Neural cell (in vitro differentiated cells): ENCODE results near the gene TGFBR3L. TPM values are rescaled to one million over a fixed set of nuclear protein-coding genes. Genes with fewer than 3 reads are reported as not detected.

Experiments used
- H2AFZ ChIP-seq: fragments of 200-600, 300-800 bp; sonication (generic), shearing (Covaris generic); 2 replicates; pipeline ENCODE4 v1.6.0; 2014; ENCODE audit warnings: low read depth, mild to moderate bottlenecking, antibody characterized with exemption, low read length, moderate library complexity
- H3F3A ChIP-seq: fragments of 200-600 bp; shearing (Covaris generic); 2 replicates; pipeline ENCODE4 v1.6.1; 2016; ENCODE audit warnings: mild to moderate bottlenecking, moderate library complexity, mixed read lengths, antibody characterized with exemption, low read length; ENCODE audit not compliant: insufficient read depth, poor library complexity, severe bottlenecking
- H3K27ac ChIP-seq: fragments of 200-600, 300-800 bp; sonication (generic), shearing (Covaris generic); 2 replicates; pipeline ENCODE4 v1.5.1; 2014; ENCODE audit warnings: mild to moderate bottlenecking, low read length, moderate library complexity
- H3K27me3 ChIP-seq: fragments of 300-800, 200-600 bp; sonication (generic), shearing (Covaris generic); 2 replicates; pipeline ENCODE4 v1.6.0; 2014; ENCODE audit warnings: mild to moderate bottlenecking, low read depth, low read length, moderate library complexity; ENCODE audit not compliant: insufficient read depth
- H3K36me3 ChIP-seq: fragments of 300-800, 200-600 bp; sonication (generic), shearing (Covaris generic); 2 replicates; pipeline ENCODE4 v1.5.1; 2014; ENCODE audit warnings: mild to moderate bottlenecking, antibody characterized with exemption, low read length, moderate library complexity; ENCODE audit not compliant: insufficient read depth
- H3K4me2 ChIP-seq: fragments of 300-800, 200-600 bp; sonication (generic), shearing (Covaris generic); 2 replicates; pipeline ENCODE4 v1.6.0; 2014; ENCODE audit warnings: mild to moderate bottlenecking, low read length
- H3K4me3 ChIP-seq: fragments of 300-800, 200-600 bp; sonication (generic), shearing (Covaris generic); 2 replicates; pipeline ENCODE4 v1.5.1; 2014; ENCODE audit warnings: mild to moderate bottlenecking, low read length, moderate library complexity
- H3K79me2 ChIP-seq: fragments of 200-600 bp; shearing (Covaris generic); replicated peaks from 2 replicates; pipeline ENCODE4 v1.6.0; 2014; ENCODE audit warnings: mild to moderate bottlenecking, low read length, moderate library complexity; ENCODE audit not compliant: insufficient read depth
- H3K9ac ChIP-seq: fragments of 300-800, 200-600 bp; sonication (generic), shearing (Covaris generic); 2 replicates; pipeline ENCODE4 v1.6.1; 2016; ENCODE audit warnings: mild to moderate bottlenecking, low read length, mixed read lengths
- H3K9me2 ChIP-seq: fragments of 200-600 bp; shearing (Covaris generic); 2 replicates; pipeline ENCODE4 v1.6.1; 2016; ENCODE audit warnings: mild to moderate bottlenecking, low read length, mixed read lengths; ENCODE audit not compliant: insufficient read depth
- H3K9me3 ChIP-seq: fragments of 200-600, 300-800 bp; sonication (generic), shearing (Covaris generic); 2 replicates; pipeline ENCODE4 v1.6.1; 2016; ENCODE audit warnings: mild to moderate bottlenecking, mixed run types, low read length, moderate library complexity, mixed read lengths
- H4K20me1 ChIP-seq: fragments of 200-600 bp; shearing (Covaris generic); 2 replicates; pipeline ENCODE4 v1.6.1; 2016; ENCODE audit warnings: mild to moderate bottlenecking, mixed run types; ENCODE audit not compliant: insufficient read depth
- EP300 ChIP-seq: fragments of 450-650 bp; conservative IDR thresholded peaks from 2 replicates; pipeline ENCODE4 v1.6.1; 2014; ENCODE audit warnings: antibody characterized with exemption, mild to moderate bottlenecking, moderate library complexity; ENCODE audit not compliant: poor library complexity, severe bottlenecking
- EZH2 ChIP-seq: fragments of 200-600, 300-800 bp; shearing (Covaris generic), sonication (generic); IDR thresholded peaks from 2 replicates; pipeline ENCODE4 v1.6.1; 2014; ENCODE audit warnings: antibody characterized with exemption, low read length, borderline replicate concordance, mild to moderate bottlenecking; ENCODE audit not compliant: insufficient read depth, poor library complexity, severe bottlenecking
- MXI1 ChIP-seq: fragments of 450-650 bp; conservative IDR thresholded peaks from 2 replicates; pipeline ENCODE4 v1.6.1; 2014; ENCODE audit warnings: antibody characterized with exemption, mild to moderate bottlenecking; ENCODE audit not compliant: poor library complexity, severe bottlenecking
- POLR2AphosphoS5 ChIP-seq: IDR thresholded peaks from 2 replicates; pipeline ENCODE4 v1.6.1; 2012
- RAD21 ChIP-seq: fragments of 450-650 bp; conservative IDR thresholded peaks from 2 replicates; pipeline ENCODE4 v1.6.1; 2014; ENCODE audit warnings: antibody characterized with exemption, mild to moderate bottlenecking, moderate library complexity
- SMC3 ChIP-seq: fragments of 450-650 bp; conservative IDR thresholded peaks from 2 replicates; pipeline ENCODE4 v1.6.1; 2014; ENCODE audit warnings: antibody characterized with exemption, mild to moderate bottlenecking, moderate library complexity; ENCODE audit not compliant: poor library complexity
- TAF1 ChIP-seq: IDR thresholded peaks from 2 replicates; pipeline ENCODE4 v1.6.1; 2012; ENCODE audit warnings: low read depth
- polyA plus RNA-seq: library from polyadenylated mRNA; depleted of rRNA; stranded (reverse); fragments of >200 nt; gene quantifications from 2 replicates; pipeline ENCODE4 v1.2.3, GENCODE V29; 2014
- TF ChIP-seq, protein P1 (sequence below): IDR thresholded peaks from 2 replicates; pipeline ENCODE4 v1.6.1; 2012; ENCODE audit warnings: borderline replicate concordance
- TF ChIP-seq, protein P2 (sequence below): fragments of 450-650 bp; IDR thresholded peaks from 2 replicates; pipeline ENCODE4 v1.5.1; 2014; ENCODE audit warnings: antibody characterized with exemption, mild to moderate bottlenecking, moderate library complexity; ENCODE audit not compliant: poor library complexity, severe bottlenecking

Gene TGFBR3L
- polyA plus RNA-seq, 1 donor from 2014 or later, result not detected

DNA sequence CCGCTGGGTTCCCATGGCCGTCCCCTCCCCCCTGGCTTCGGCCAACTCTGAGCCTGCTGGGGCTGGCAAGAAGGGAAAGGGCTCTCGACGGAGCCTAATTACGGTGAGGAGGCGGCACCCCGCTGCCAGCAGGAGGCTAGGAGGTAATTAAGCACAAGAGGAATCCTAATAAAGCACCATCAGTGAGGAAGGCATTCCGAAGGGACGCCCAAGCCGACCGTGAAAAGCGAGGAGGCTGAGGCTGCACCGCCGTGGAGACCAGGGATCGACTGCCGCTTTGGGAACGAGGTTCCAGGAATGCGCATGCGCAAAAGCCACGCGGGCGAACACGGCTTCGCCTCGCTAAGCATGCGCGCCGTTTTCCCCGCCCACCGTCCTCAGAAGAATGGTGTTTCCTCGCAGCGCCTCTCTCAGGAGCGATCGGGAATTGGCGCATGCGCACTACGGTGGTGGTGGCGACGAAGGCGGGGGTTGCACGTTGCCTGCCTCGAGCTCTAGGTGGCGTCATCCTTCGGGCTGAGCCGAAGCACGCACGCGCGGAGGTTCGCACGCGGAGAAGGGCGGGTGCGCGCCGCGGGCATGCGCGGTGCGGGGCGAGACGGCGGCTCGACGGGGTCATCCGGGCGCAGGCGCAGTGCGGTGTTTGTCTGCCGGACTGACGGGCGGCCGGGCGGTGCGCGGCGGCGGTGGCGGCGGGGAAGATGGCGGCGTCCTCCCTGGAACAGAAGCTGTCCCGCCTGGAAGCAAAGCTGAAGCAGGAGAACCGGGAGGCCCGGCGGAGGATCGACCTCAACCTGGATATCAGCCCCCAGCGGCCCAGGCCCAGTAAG, 11.2 kb upstream of the TGFBR3L start, which contains the start of gene MAP2K7:
MAP2K7 (plus strand) TSS at position 634 of the 830 bp plus-strand sequence; CDS start at position 702, 68 bp downstream.
- H3K27ac ChIP-seq, result peak within 1 kb of the TSS; percentile 85
- H2AFZ ChIP-seq, result peak within 1 kb of the TSS; percentile 80
- peaks cover 22% of the 10 kb centered on the region for H3K79me2 ChIP-seq
- H3K4me3 ChIP-seq, result peak within 1 kb of the TSS; percentile 95
- no peaks in the 10 kb centered on the region for H3K27me3 ChIP-seq
- H4K20me1 ChIP-seq, result no peaks in the 10 kb centered on the region
- no peaks in the 10 kb centered on the region for H3K9me2 ChIP-seq
- peak within 1 kb of the TSS; percentile 88 for H3K9ac ChIP-seq
- H3K4me2 ChIP-seq, result peak within 1 kb of the TSS; percentile 88
- no peaks in the 10 kb centered on the region for H3K9me3 ChIP-seq
- no peaks in the 10 kb centered on the region for H3K36me3 ChIP-seq
- H3F3A ChIP-seq, result no peaks in the 10 kb centered on the region
- peak; percentile 79 for TF ChIP-seq RAD21
- peak; percentile 90 for TF ChIP-seq POLR2AphosphoS5
- peak; percentile 76 for TF ChIP-seq TAF1
- TF ChIP-seq, protein P1, sequence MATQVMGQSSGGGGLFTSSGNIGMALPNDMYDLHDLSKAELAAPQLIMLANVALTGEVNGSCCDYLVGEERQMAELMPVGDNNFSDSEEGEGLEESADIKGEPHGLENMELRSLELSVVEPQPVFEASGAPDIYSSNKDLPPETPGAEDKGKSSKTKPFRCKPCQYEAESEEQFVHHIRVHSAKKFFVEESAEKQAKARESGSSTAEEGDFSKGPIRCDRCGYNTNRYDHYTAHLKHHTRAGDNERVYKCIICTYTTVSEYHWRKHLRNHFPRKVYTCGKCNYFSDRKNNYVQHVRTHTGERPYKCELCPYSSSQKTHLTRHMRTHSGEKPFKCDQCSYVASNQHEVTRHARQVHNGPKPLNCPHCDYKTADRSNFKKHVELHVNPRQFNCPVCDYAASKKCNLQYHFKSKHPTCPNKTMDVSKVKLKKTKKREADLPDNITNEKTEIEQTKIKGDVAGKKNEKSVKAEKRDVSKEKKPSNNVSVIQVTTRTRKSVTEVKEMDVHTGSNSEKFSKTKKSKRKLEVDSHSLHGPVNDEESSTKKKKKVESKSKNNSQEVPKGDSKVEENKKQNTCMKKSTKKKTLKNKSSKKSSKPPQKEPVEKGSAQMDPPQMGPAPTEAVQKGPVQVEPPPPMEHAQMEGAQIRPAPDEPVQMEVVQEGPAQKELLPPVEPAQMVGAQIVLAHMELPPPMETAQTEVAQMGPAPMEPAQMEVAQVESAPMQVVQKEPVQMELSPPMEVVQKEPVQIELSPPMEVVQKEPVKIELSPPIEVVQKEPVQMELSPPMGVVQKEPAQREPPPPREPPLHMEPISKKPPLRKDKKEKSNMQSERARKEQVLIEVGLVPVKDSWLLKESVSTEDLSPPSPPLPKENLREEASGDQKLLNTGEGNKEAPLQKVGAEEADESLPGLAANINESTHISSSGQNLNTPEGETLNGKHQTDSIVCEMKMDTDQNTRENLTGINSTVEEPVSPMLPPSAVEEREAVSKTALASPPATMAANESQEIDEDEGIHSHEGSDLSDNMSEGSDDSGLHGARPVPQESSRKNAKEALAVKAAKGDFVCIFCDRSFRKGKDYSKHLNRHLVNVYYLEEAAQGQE, result peak; percentile 76
- peak; percentile 85 for TF ChIP-seq MXI1
- TF ChIP-seq, protein P2, sequence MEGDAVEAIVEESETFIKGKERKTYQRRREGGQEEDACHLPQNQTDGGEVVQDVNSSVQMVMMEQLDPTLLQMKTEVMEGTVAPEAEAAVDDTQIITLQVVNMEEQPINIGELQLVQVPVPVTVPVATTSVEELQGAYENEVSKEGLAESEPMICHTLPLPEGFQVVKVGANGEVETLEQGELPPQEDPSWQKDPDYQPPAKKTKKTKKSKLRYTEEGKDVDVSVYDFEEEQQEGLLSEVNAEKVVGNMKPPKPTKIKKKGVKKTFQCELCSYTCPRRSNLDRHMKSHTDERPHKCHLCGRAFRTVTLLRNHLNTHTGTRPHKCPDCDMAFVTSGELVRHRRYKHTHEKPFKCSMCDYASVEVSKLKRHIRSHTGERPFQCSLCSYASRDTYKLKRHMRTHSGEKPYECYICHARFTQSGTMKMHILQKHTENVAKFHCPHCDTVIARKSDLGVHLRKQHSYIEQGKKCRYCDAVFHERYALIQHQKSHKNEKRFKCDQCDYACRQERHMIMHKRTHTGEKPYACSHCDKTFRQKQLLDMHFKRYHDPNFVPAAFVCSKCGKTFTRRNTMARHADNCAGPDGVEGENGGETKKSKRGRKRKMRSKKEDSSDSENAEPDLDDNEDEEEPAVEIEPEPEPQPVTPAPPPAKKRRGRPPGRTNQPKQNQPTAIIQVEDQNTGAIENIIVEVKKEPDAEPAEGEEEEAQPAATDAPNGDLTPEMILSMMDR, result peak; percentile 100
- TF ChIP-seq EZH2, result no peak
- TF ChIP-seq EP300, result peak; percentile 34
- peak; percentile 76 for TF ChIP-seq SMC3

DNA sequence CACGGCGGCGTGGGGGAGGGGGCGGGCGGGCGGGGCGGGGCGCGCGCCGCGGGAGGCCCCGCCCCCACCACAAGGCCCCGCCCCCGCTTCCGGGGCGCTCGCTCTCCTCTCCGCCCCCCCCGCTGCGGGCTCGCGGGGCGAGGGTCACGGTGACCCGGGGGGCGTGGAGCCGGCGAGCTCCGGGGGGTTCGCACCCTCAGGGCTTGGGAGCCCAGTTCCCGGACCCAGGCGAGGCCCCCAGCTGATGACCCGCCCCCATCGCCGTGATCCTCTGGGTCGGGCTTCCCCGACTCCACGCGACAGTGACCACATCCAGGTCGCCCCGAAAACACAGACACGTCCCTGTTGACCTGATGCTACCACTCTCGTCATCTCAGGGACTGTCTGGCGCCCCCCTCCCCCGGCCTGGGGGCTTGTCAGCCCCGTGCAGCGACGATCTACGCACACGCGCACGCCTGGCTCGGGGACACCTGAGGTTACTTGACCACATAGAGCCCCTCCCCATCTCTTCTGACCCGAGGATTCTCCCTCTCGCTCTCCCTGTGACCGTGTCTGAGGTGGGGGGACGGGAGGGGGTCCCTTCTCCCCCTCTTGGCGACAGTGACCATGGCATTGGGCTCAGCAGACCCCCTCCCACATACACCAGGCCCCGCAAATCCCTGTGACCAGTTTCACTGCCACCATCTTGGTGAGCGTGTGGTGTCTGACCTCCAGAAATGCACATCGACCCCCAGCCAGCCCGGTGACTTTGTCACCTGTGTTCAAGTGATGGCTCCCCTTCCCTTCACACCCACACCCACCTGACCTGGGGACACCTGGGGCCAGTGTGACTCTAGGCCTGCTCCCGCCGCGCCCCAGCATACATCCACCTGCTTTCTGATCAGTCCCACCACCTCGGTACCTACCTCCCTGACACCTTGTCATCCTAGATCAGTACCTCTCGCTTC, 10.3 kb upstream of the TGFBR3L start:
- H4K20me1 ChIP-seq, result no peaks in the 10 kb centered on the region
- H2AFZ ChIP-seq, result no peak overlapping the region
- H3K9me2 ChIP-seq, result no peaks in the 10 kb centered on the region
- H3K9me3 ChIP-seq, result no peaks in the 10 kb centered on the region
- peaks cover 22% of the 10 kb centered on the region for H3K79me2 ChIP-seq
- no peaks in the 10 kb centered on the region for H3F3A ChIP-seq
- no peaks in the 10 kb centered on the region for H3K36me3 ChIP-seq
- H3K9ac ChIP-seq, result peak overlapping the region; percentile 88
- H3K4me2 ChIP-seq, result peak overlapping the region; percentile 46
- peak overlapping the region; percentile 95 for H3K4me3 ChIP-seq
- peak overlapping the region; percentile 76 for H3K27ac ChIP-seq
- no peaks in the 10 kb centered on the region for H3K27me3 ChIP-seq
- TF ChIP-seq, protein P1, result no peak
- TF ChIP-seq MXI1, result peak; percentile 20
- TF ChIP-seq, protein P2, result no peak
- no peak for TF ChIP-seq EP300
- no peak for TF ChIP-seq RAD21
- no peak for TF ChIP-seq EZH2
